Measurements from ENCODE around the gene MRPS34. TPM values are rescaled to one million over a fixed set of nuclear protein-coding genes. Genes with fewer than 3 reads are reported as not detected.
A peak's percentile ranks its signal among the peaks of the same experiment; 100 is the strongest.

MRPS34 gene
- total RNA-seq, 1 donor from 2014 or later, result 75.1 TPM

DNA sequence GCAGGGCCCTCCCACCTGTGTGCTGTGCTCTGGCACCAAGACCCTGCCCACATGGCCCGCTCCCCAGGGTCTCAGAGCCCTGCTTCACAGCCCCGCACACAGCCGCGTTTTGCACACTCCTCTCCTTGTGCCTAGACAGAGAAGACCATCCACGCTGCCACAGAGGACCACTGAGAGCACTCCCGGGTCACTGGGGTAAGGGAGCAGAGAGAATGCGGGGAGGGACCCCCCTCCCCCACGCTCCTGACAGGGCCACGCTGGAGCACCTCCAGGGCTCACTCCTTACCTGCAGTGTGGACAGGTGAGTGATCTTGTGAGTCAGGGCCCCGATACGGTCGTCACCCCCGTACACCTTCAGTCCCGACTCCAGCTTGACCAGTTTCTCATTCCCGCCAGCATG is 46.7 kb upstream of the MRPS34 start:
- Mint-ChIP-seq H3K4me1 (ENCODE audit: low read depth, unreplicated experiment) (peaks cover 7% of the 10 kb centered on the region), H3K27ac (ENCODE audit: unreplicated experiment) (peak overlapping the region; percentile 52), H3K36me3 (ENCODE audit: unreplicated experiment) (no peaks in the 10 kb centered on the region), H3K4me3 (ENCODE audit: unreplicated experiment) (peak overlapping the region; percentile 42), H3K27me3 (ENCODE audit: unreplicated experiment) (peaks cover 3% of the 10 kb centered on the region), H3K9me3 (ENCODE audit: unreplicated experiment) (peaks cover 3% of the 10 kb centered on the region)
- TF ChIP-seq, protein P1, sequence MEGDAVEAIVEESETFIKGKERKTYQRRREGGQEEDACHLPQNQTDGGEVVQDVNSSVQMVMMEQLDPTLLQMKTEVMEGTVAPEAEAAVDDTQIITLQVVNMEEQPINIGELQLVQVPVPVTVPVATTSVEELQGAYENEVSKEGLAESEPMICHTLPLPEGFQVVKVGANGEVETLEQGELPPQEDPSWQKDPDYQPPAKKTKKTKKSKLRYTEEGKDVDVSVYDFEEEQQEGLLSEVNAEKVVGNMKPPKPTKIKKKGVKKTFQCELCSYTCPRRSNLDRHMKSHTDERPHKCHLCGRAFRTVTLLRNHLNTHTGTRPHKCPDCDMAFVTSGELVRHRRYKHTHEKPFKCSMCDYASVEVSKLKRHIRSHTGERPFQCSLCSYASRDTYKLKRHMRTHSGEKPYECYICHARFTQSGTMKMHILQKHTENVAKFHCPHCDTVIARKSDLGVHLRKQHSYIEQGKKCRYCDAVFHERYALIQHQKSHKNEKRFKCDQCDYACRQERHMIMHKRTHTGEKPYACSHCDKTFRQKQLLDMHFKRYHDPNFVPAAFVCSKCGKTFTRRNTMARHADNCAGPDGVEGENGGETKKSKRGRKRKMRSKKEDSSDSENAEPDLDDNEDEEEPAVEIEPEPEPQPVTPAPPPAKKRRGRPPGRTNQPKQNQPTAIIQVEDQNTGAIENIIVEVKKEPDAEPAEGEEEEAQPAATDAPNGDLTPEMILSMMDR (IDR thresholded peaks at IDR 0.05; ENCODE audit: partially characterized antibody, unreplicated experiment), result no peak
- no peak for DNase-seq

DNA sequence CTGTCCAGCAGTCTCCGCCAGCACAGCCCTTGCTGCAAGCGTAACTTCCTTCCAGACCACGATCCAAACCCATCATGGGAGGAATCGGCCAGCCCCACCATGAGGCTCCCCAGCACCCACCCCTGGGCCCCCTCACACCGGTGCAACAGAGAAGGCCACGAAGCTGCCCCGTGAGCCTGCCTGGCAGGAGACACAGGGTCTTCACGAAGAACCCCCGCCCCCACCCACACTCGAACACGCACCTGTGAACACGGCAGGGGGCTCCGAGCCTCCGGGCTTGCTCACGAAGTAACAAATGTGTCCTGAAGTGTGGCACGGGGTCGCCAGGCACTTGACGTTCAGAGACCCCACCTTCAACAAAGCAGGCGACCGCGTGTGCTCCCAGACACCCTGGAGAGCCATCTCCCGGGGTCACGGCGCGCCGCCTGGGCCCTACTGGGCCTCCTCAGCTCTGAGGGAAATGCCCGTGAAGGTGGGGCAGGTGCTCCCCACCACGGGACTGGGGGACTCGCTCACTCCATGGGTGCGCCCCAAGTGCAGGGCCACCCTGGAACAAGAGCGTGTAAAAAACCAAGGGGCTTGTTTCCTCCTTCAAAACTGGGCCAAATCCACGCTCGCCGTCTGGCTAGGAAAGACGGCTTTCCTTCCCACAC is 46.1 kb upstream of the MRPS34 start:
- peaks cover 6% of the 10 kb centered on the region for H3K4me1 Mint-ChIP-seq (ENCODE audit: low read depth, unreplicated experiment)
- H3K27me3 Mint-ChIP-seq (ENCODE audit: unreplicated experiment), result peaks cover 1% of the 10 kb centered on the region
- H3K27ac Mint-ChIP-seq (ENCODE audit: unreplicated experiment), result no peak overlapping the region
- no peak for DNase-seq
- TF ChIP-seq, protein P1 (IDR thresholded peaks at IDR 0.05; ENCODE audit: partially characterized antibody, unreplicated experiment), result no peak
- H3K36me3 Mint-ChIP-seq (ENCODE audit: unreplicated experiment), result no peaks in the 10 kb centered on the region
- peak overlapping the region; percentile 42 for H3K4me3 Mint-ChIP-seq (ENCODE audit: unreplicated experiment)
- peaks cover 3% of the 10 kb centered on the region for H3K9me3 Mint-ChIP-seq (ENCODE audit: unreplicated experiment)

- no peak overlapping the region for H3K4me3 Mint-ChIP-seq (ENCODE audit: unreplicated experiment)
- peaks cover 5% of the 10 kb centered on the region for H3K9me3 Mint-ChIP-seq (ENCODE audit: unreplicated experiment)
- peaks cover 3% of the 10 kb centered on the region for H3K4me1 Mint-ChIP-seq (ENCODE audit: low read depth, unreplicated experiment)
- TF ChIP-seq, protein P1 (IDR thresholded peaks at IDR 0.05; ENCODE audit: partially characterized antibody, unreplicated experiment), result no peak
- DNase-seq, result no peak
- H3K27me3 Mint-ChIP-seq (ENCODE audit: unreplicated experiment), result peaks cover 1% of the 10 kb centered on the region
- H3K27ac Mint-ChIP-seq (ENCODE audit: unreplicated experiment), result no peak overlapping the region
- no peaks in the 10 kb centered on the region for H3K36me3 Mint-ChIP-seq (ENCODE audit: unreplicated experiment)
Observed at GRCh38 chr16:1818204-1818872, 45.4 kb upstream of the MRPS34 start.

GRCh38 chr16:1817716-1818115 is 44.8 kb upstream of the MRPS34 start:
- Mint-ChIP-seq H3K27me3 (ENCODE audit: unreplicated experiment) (peaks cover 1% of the 10 kb centered on the region), H3K27ac (ENCODE audit: unreplicated experiment) (no peak overlapping the region), H3K9me3 (ENCODE audit: unreplicated experiment) (peaks cover 5% of the 10 kb centered on the region), H3K4me3 (ENCODE audit: unreplicated experiment) (no peak overlapping the region), H3K4me1 (ENCODE audit: low read depth, unreplicated experiment) (peaks cover 3% of the 10 kb centered on the region), H3K36me3 (ENCODE audit: unreplicated experiment) (no peaks in the 10 kb centered on the region)
- TF ChIP-seq, protein P1 (IDR thresholded peaks at IDR 0.05; ENCODE audit: partially characterized antibody, unreplicated experiment), result no peak
- DNase-seq, result no peak

- H3K4me1 Mint-ChIP-seq (ENCODE audit: low read depth, unreplicated experiment), result peaks cover 3% of the 10 kb centered on the region
- no peak for DNase-seq
- H3K4me3 Mint-ChIP-seq (ENCODE audit: unreplicated experiment), result no peak overlapping the region
- peak overlapping the region; percentile 59 for H3K27ac Mint-ChIP-seq (ENCODE audit: unreplicated experiment)
- peaks cover 5% of the 10 kb centered on the region for H3K9me3 Mint-ChIP-seq (ENCODE audit: unreplicated experiment)
- H3K27me3 Mint-ChIP-seq (ENCODE audit: unreplicated experiment), result peaks cover 1% of the 10 kb centered on the region
- TF ChIP-seq, protein P1 (IDR thresholded peaks at IDR 0.05; ENCODE audit: partially characterized antibody, unreplicated experiment), result no peak
- no peaks in the 10 kb centered on the region for H3K36me3 Mint-ChIP-seq (ENCODE audit: unreplicated experiment)
Observed at GRCh38 chr16:1817276-1817589, 44.3 kb upstream of the MRPS34 start.
